Prostate gland (tissue), 2 donors: Measurements from ENCODE around the gene PDCD4. TPM values are rescaled to one million over a fixed set of nuclear protein-coding genes. Genes with fewer than 3 reads are reported as not detected.

Source experiments
- DNase-seq: peaks from one replicate; pipeline ENCODE4 v3.0.0-alpha.2; 2019; ENCODE audit warnings: low spot score
- H3K27ac ChIP-seq, 2 donors: fragments of 200-600 bp; sonication (generic); 2 replicates each; pipeline ENCODE4 v1.5.1; 2017 to 2019
- H3K27me3 ChIP-seq: fragments of 200-600 bp; sonication (generic); replicated peaks from 2 replicates; pipeline ENCODE4 v1.5.1; 2019; ENCODE audit not compliant: insufficient read depth
- H3K36me3 ChIP-seq, 2 donors: fragments of 200-600 bp; sonication (generic); 1 replicate in 1 of 2; 2 replicates in 1 of 2; pipeline versions ENCODE4 v1.5.1 to v1.8.1; 2017 to 2019
- H3K4me1 ChIP-seq: fragments of 200-600 bp; sonication (generic); replicated peaks from 2 replicates; pipeline ENCODE4 v1.5.1; 2019
- H3K4me3 ChIP-seq, 2 donors: fragments of 200-600 bp; sonication (generic); 2 replicates each; pipeline ENCODE4 v1.5.1; 2017 to 2019
- H3K9me3 ChIP-seq: fragments of 200-600 bp; sonication (generic); 2 replicates; pipeline ENCODE4 v1.5.1; 2017
- POLR2A ChIP-seq: fragments of 450-650 bp; IDR thresholded peaks from one replicate; pipeline ENCODE4 v1.6.1; 2016; ENCODE audit warnings: antibody characterized with exemption, mild to moderate bottlenecking
- POLR2AphosphoS5 ChIP-seq: sonication (generic); formaldehyde crosslinking; IDR thresholded peaks from one replicate; pipeline ENCODE4 v1.6.1; 2017; ENCODE audit warnings: antibody characterized with exemption
- WGBS: methylation state at CpG from one replicate; pipeline ENCODE4 v1.1.5; 2018; 5-methylcytosine and 5-hydroxymethylcytosine counted together
- intact Hi-C: fragments of 100-400 bp; cut with DNase I; formaldehyde crosslinking; loops from one replicate; pipeline ENCODE4 v1.14.2; 2022
- total RNA-seq, 2 donors: library from RNA; depleted of rRNA; stranded (reverse); fragments of >200 nt; gene quantifications; one replicate each; pipeline ENCODE4 v1.1.0, GENCODE V29; 2016
- TF ChIP-seq, protein P1 (sequence below), 4 experiments: fragments of 200-600 bp in 2 of 4; fragments of 450-650 bp in 2 of 4; sonication (generic) in 2 of 4; IDR thresholded peaks; 1 replicate in 3 of 4; 2 replicates in 1 of 4; pipeline ENCODE4 v1.5.1; 2016 to 2019; ENCODE audit warnings: antibody characterized with exemption in 4 of 4, mild to moderate bottlenecking in 2 of 4, moderate library complexity in 2 of 4

The PDCD4 gene
- total RNA-seq, 2 donors from 2014 or later, result 104 to 120 TPM

DNA sequence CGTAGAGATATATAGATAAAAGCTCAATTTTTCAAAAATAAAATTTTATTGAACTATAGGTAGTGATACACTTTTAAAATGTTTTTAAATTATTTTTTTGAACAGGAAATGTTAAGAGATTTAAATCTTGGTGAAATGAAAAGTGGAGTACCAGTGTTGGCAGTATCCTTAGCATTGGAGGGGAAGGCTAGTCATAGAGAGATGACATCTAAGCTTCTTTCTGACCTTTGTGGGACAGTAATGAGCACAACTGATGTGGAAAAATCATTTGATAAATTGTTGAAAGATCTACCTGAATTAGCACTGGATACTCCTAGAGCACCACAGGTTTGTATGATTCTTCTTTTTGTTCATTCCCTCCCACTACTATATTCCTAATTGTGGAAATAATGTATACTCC lies 15.8 kb downstream of the PDCD4 start:
- TF ChIP-seq POLR2AphosphoS5, result no peak
- TF ChIP-seq POLR2A, result no peak
- TF ChIP-seq, protein P1, sequence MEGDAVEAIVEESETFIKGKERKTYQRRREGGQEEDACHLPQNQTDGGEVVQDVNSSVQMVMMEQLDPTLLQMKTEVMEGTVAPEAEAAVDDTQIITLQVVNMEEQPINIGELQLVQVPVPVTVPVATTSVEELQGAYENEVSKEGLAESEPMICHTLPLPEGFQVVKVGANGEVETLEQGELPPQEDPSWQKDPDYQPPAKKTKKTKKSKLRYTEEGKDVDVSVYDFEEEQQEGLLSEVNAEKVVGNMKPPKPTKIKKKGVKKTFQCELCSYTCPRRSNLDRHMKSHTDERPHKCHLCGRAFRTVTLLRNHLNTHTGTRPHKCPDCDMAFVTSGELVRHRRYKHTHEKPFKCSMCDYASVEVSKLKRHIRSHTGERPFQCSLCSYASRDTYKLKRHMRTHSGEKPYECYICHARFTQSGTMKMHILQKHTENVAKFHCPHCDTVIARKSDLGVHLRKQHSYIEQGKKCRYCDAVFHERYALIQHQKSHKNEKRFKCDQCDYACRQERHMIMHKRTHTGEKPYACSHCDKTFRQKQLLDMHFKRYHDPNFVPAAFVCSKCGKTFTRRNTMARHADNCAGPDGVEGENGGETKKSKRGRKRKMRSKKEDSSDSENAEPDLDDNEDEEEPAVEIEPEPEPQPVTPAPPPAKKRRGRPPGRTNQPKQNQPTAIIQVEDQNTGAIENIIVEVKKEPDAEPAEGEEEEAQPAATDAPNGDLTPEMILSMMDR (IDR thresholded peaks at IDR 0.05), result no peak
- no peaks in the 10 kb centered on the region for H3K9me3 ChIP-seq
- intact Hi-C loops, result no loop called here
- no peak overlapping the region for H3K4me3 ChIP-seq
- H3K27ac ChIP-seq, result no peak overlapping the region
- 93% methylated on average over 1 of the region's 1 CpG for WGBS
- no peaks in the 10 kb centered on the region for H3K36me3 ChIP-seq
- H3K27me3 ChIP-seq, result no peaks in the 10 kb centered on the region
- no peaks in the 10 kb centered on the region for H3K4me1 ChIP-seq
- no peak for DNase-seq

DNA sequence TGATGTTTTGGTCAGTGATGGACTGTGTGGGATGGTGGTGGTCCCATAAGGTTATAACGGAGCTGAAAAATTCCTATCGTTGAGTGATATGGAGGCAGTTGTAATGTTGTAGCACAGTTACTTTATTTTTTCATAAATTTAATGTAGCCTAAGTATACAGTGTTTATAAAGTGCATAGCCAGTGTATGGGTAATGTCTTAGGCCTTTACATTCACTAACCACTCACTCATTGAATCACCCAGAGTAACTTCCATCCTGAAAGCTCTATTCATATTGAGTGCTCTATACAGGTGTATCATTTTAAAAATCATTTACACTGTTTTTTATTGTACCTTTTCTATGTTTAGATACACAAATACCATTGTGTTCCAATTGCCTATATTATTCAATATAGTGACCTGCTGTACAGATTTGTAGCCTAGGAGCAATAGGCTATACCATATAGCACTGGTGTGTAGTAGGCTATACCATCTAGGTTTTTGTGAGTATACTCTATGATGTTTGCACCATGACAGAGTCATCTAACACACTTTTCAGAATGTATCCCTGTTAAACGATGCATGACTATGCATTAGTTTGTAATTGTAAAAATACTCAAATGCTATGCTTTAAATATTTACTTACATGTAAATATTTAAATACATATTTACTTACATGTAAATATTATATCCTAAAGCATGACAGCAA lies 21.0 kb downstream of the PDCD4 start:
- Histone ChIP-seq H3K4me3 (no peak overlapping the region), H3K27ac (no peak overlapping the region), H3K36me3 (no peaks in the 10 kb centered on the region), H3K9me3 (no peaks in the 10 kb centered on the region), H3K4me1 (peaks cover 7% of the 10 kb centered on the region), H3K27me3 (no peaks in the 10 kb centered on the region)
- WGBS, result 82% methylated on average over 3 of the region's 3 CpGs
- intact Hi-C loops, result loop anchor here (2.0 to 5.0 kb wide), 2 partner anchors 88 to 145 kb away; no protein-coding TSS in a partner anchor
- DNase-seq, result no peak
- TF ChIP-seq POLR2AphosphoS5, result no peak
- TF ChIP-seq, protein P1 (IDR thresholded peaks at IDR 0.05), result no peak
- TF ChIP-seq POLR2A, result no peak

DNA sequence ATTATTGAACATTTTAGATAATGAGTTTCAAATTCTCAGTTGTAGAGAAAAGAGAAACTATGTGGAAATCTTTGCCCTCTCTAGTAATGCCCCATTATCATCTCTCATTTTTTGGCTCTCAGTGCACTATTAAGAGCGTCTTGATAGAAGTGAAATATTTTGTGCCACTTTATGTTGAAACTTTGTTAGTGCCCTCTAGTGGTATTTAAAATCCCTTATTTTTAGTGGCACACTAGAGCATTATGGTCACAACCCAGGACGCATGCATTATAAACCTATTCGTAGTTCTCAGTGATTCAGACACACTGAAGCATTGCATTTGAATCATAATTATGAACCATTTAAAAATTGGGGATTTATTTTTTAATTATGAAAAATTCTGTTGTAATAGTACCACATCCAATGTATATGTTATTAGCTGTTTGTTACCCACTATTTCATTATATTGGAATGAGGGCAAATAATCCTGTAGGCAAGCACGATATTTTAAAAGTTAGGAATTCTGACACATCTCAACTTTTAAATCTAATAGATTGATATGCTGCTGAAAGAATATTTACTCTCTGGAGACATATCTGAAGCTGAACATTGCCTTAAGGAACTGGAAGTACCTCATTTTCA lies 21.9 kb downstream of the PDCD4 start:
- Histone ChIP-seq H3K36me3 (no peaks in the 10 kb centered on the region), H3K9me3 (no peaks in the 10 kb centered on the region), H3K4me3 (no peak overlapping the region), H3K4me1 (peaks cover 7% of the 10 kb centered on the region), H3K27ac (no peak overlapping the region), H3K27me3 (no peaks in the 10 kb centered on the region)
- intact Hi-C loops, result loop anchor here (2.0 to 5.0 kb wide), 2 partner anchors 89 to 146 kb away; no protein-coding TSS in a partner anchor
- DNase-seq, result no peak
- TF ChIP-seq POLR2AphosphoS5 (peak; percentile 36), POLR2A (no peak)
- TF ChIP-seq, protein P1 (IDR thresholded peaks at IDR 0.05), result peak; percentile 47 to 76 (median 72)
- 25% methylated on average over 4 of the region's 4 CpGs for WGBS

DNA sequence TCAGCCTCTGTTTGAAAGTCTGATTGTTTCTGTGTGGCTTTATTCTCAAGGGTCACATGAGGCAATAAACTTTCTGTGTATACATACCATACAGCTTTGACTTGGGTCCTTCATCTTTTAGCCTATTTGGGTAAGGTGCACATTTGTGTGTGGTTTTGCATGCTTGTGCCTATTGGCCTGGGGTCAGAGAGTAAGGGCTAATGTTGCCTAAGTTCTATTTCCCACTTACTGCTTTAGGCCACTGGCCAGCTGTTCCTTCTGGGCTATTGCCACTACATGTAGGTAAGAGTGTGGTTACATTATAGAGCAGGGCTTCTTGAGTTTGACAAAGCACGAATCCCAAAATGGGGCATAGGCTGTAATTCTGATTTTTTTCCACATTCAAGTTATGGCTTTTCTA lies 25.5 kb downstream of the PDCD4 start:
- Histone ChIP-seq H3K27me3 (no peaks in the 10 kb centered on the region), H3K4me1 (peaks cover 7% of the 10 kb centered on the region), H3K27ac (no peak overlapping the region), H3K4me3 (no peak overlapping the region), H3K36me3 (no peaks in the 10 kb centered on the region), H3K9me3 (no peaks in the 10 kb centered on the region)
- intact Hi-C loops, result no loop called here
- TF ChIP-seq POLR2AphosphoS5, result no peak
- TF ChIP-seq POLR2A, result no peak
- TF ChIP-seq, protein P1 (IDR thresholded peaks at IDR 0.05), result no peak
- DNase-seq, result no peak
- WGBS, result 84% methylated on average over 1 of the region's 1 CpG

DNA sequence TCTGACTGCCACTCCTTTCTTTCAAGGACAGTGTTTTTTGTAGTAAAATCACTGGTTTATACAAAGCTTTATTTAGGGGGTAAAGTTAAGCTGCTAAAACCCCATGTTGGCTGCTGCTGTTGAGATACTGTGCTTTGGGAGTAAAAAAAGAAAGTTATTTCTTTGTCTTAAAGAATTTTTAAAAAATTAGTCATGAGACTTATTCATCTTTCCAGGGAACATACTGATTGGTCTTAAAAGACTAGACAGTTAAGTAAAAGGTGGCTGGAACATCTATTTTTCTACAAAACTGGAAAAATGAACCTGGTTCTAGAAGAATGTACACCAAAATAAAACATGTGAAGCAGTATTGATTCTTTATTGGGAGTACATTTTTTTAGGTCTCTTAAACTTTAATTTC lies 26.7 kb downstream of the PDCD4 start:
- intact Hi-C loops, result no loop called here
- Histone ChIP-seq H3K36me3 (no peaks in the 10 kb centered on the region), H3K27me3 (no peaks in the 10 kb centered on the region)

More for the DNA sequence above, 26.7 kb downstream of the PDCD4 start:
- no peak for DNase-seq
- peaks cover 5% of the 10 kb centered on the region for H3K4me1 ChIP-seq
- no peak overlapping the region for H3K27ac ChIP-seq
- no peak overlapping the region for H3K4me3 ChIP-seq
- H3K9me3 ChIP-seq, result no peaks in the 10 kb centered on the region
- TF ChIP-seq, protein P1 (IDR thresholded peaks at IDR 0.05), result no peak
- TF ChIP-seq POLR2AphosphoS5, result no peak
- no peak for TF ChIP-seq POLR2A
